Tibial artery (tissue), 4 donors: ENCODE measurements around the gene SLC25A13.

Experiments
- DNase-seq, 2 donors: peaks; one replicate each; pipeline ENCODE4 v3.0.0-alpha.2; 2019
- H3K27ac ChIP-seq, 2 donors: fragments of 200-600 bp; sonication (generic) in 1 of 2; 1 replicate in 1 of 2; 2 replicates in 1 of 2; pipeline ENCODE4 v1.5.1; 2018 to 2019; ENCODE audit warnings: mild to moderate bottlenecking in 1 of 2
- H3K27me3 ChIP-seq, 2 donors: fragments of 200-600 bp; sonication (generic) in 1 of 2; one replicate each; pipeline versions ENCODE4 v1.5.1 to v1.6.0; 2016 to 2019
- H3K36me3 ChIP-seq, 3 donors: fragments of 200-600 bp; sonication (generic) in 2 of 3; one replicate each; pipeline ENCODE4 v1.5.1; 2016 to 2019; ENCODE audit warnings: mild to moderate bottlenecking in 2 of 3
- H3K4me1 ChIP-seq, 4 donors: fragments of 200-600 bp; sonication (generic) in 2 of 4; 1 replicate in 3 of 4; 2 replicates in 1 of 4; pipeline ENCODE4 v1.5.1; 2016 to 2019
- H3K4me3 ChIP-seq, 2 donors: fragments of 200-600 bp; sonication (generic) in 1 of 2; 1 replicate in 1 of 2; 2 replicates in 1 of 2; pipeline ENCODE4 v1.5.1; 2018 to 2019; ENCODE audit warnings: mild to moderate bottlenecking in 2 of 2
- H3K9me3 ChIP-seq, 3 donors: fragments of 200-600 bp; sonication (generic) in 1 of 3; one replicate each; pipeline ENCODE4 v1.5.1; 2016 to 2019
- intact Hi-C: fragments of 100-400 bp; cut with DNase I; formaldehyde crosslinking; loops from one replicate; pipeline ENCODE4 v1.15.0; 2023; ENCODE audit warnings: low total_unique reads
- TF ChIP-seq, protein P1 (sequence below), 2 experiments: fragments of 200-600 bp in 1 of 2; fragments of 450-650 bp in 1 of 2; IDR thresholded peaks; one replicate each; pipeline ENCODE4 v1.5.1; 2017 to 2019; ENCODE audit warnings: antibody characterized with exemption in 2 of 2, mild to moderate bottlenecking in 1 of 2, moderate library complexity in 1 of 2

SLC25A13 gene

DNA sequence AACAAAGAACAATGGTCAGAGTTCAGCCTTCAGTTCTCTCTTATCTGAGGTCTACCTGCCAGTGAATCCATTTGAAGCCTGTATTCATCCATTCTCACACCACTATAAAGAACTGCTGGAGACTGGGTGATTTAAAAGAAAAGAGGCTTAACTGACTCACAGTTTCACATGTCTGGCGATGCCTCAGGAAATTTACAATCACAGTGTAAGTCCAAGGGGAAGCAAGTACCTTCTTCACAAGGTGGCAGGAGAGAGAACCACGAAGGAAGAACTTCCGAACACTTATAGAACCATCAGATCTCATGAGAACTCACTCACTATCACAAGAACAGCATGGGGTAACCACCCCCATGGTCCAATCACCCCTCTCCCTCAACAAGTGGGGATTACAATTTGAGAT is 33.0 kb upstream of the SLC25A13 start:
- Histone ChIP-seq H3K4me3 (no peak overlapping the region), H3K27ac (no peak overlapping the region), H3K4me1 (no peaks in the 10 kb centered on the region), H3K9me3 (no peaks in the 10 kb centered on the region), H3K27me3 (no peaks in the 10 kb centered on the region), H3K36me3 (no peaks in the 10 kb centered on the region)
- no peak for DNase-seq
- intact Hi-C loops = no loop called here
- TF ChIP-seq, protein P1, sequence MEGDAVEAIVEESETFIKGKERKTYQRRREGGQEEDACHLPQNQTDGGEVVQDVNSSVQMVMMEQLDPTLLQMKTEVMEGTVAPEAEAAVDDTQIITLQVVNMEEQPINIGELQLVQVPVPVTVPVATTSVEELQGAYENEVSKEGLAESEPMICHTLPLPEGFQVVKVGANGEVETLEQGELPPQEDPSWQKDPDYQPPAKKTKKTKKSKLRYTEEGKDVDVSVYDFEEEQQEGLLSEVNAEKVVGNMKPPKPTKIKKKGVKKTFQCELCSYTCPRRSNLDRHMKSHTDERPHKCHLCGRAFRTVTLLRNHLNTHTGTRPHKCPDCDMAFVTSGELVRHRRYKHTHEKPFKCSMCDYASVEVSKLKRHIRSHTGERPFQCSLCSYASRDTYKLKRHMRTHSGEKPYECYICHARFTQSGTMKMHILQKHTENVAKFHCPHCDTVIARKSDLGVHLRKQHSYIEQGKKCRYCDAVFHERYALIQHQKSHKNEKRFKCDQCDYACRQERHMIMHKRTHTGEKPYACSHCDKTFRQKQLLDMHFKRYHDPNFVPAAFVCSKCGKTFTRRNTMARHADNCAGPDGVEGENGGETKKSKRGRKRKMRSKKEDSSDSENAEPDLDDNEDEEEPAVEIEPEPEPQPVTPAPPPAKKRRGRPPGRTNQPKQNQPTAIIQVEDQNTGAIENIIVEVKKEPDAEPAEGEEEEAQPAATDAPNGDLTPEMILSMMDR (IDR thresholded peaks at IDR 0.05) = no peak

DNA sequence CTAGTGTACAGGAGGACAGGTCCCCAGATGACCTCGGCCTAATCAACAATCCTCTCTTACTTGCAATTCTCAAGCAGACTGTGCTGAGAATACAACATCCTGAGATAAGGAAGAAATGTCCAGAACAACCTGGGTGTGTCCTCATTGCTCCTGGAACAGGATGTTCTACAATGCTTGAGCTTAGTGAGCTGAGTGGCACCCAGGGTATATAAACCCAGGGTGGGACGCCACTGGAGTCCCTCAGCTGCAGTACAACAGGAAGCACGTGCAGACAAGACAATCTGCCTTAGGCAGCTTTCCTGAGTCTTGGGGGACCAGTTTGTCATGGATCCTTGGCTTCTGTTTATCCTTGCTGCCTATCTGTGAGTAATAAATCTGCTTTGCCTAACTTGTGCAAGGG is 27.7 kb upstream of the SLC25A13 start:
- DNase-seq = peak in 1 of 2 donors; percentile 29
- TF ChIP-seq, protein P1 (IDR thresholded peaks at IDR 0.05) = no peak

DNA sequence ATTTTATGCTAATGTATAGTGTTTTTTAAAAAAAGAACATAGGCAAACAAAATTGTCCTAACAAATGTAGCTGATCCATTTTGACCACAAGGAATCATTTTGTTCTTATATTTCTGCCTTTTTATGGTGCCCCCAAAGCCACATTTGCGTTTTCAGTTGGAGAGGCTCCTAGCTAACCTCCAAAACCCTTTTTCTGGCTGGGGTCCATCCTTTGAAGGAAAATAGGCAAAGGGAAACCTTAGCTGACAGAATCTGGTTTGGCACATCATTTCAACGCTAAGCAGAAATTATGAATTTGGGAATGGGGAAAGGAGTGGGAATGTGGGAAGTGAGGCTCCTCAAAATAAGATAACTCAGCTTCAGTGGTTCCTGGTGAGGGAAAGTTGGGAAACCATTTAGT is 25.6 kb upstream of the SLC25A13 start:
- Histone ChIP-seq H3K27ac (no peak overlapping the region), H3K9me3 (no peaks in the 10 kb centered on the region), H3K4me3 (no peak overlapping the region), H3K36me3 (no peaks in the 10 kb centered on the region), H3K27me3 (no peaks in the 10 kb centered on the region), H3K4me1 (no peaks in the 10 kb centered on the region)
- TF ChIP-seq, protein P1 (IDR thresholded peaks at IDR 0.05) = no peak
- intact Hi-C loops = no loop called here
- no peak for DNase-seq

More for the DNA sequence above, 27.7 kb upstream of the SLC25A13 start:
- Histone ChIP-seq H3K9me3 (no peaks in the 10 kb centered on the region), H3K4me3 (no peak overlapping the region), H3K27ac (no peak overlapping the region), H3K27me3 (no peaks in the 10 kb centered on the region), H3K36me3 (no peaks in the 10 kb centered on the region), H3K4me1 (no peaks in the 10 kb centered on the region)
- intact Hi-C loops = no loop called here

DNA sequence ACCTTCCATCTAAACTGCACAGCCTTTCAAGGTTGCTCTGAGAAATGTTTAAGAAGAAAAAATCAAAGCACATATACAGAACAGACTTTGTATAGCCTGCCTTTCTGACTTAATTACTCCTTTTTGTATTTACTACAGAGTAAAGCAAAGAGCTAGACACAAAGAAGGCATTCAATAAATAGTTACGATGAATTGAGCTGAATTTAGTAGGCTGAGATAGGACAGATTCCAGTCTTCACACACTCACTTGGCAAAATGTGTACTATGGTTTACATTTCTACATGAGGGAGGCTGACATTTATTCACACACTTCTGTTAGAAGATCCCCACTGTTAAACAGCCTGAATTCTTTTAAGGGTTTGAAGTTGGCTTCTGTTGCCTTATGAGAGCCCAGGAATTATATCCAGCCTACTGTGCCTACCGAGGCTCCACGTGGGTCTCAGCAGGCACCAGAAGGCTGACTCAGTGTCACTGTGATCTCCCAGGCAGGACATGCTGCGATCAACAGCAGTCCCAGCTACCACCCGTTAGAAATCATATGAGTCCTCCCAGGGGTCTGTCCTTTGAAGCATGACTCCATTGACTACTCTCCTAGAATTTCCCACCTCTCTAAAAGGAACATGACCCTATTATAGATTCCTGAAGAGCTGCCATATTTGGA is 24.5 kb upstream of the SLC25A13 start:
- Histone ChIP-seq H3K36me3 (no peaks in the 10 kb centered on the region), H3K27ac (no peak overlapping the region), H3K27me3 (no peaks in the 10 kb centered on the region), H3K4me1 (no peaks in the 10 kb centered on the region), H3K9me3 (no peaks in the 10 kb centered on the region), H3K4me3 (no peak overlapping the region)
- intact Hi-C loops = no loop called here
- TF ChIP-seq, protein P1 (IDR thresholded peaks at IDR 0.05) = no peak
- DNase-seq = no peak

- Histone ChIP-seq H3K4me1 (no peaks in the 10 kb centered on the region), H3K36me3 (no peaks in the 10 kb centered on the region), H3K27ac (no peak overlapping the region), H3K27me3 (no peaks in the 10 kb centered on the region), H3K9me3 (no peaks in the 10 kb centered on the region), H3K4me3 (no peak overlapping the region)
- intact Hi-C loops = no loop called here
- DNase-seq = no peak
- TF ChIP-seq, protein P1 (IDR thresholded peaks at IDR 0.05) = no peak
Observed at GRCh38 chr7:96344236-96344635, 22.3 kb upstream of the SLC25A13 start.

DNA sequence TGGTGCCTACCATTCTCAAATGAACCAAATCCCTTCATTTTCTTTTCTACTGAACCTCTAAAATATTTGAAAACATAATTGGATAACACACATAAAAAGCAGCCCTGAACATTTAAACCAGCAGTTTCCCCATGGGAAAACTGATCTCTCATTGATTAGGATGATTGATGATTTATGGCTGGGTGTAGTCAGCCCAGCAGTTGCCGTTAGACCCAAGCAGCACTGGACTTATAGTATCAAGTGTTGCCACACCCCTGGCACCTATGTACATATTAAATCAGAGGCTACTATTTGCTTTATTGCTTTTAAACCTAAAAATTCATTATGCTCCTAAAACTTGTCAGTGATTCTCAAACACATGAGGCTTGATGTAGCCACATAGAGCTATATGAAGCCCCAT is 20.2 kb upstream of the SLC25A13 start:
- Histone ChIP-seq H3K27ac (no peak overlapping the region), H3K9me3 (no peaks in the 10 kb centered on the region), H3K4me3 (no peak overlapping the region), H3K4me1 (peaks cover 0 to 10% (median 8%) of the 10 kb centered on the region in 4 donors), H3K27me3 (no peaks in the 10 kb centered on the region), H3K36me3 (no peaks in the 10 kb centered on the region)
- no peak for DNase-seq
- intact Hi-C loops = no loop called here
- TF ChIP-seq, protein P1 (IDR thresholded peaks at IDR 0.05) = no peak
